Measurements from ENCODE around the gene LRFN2. TPM values are rescaled to one million over a fixed set of nuclear protein-coding genes. Genes with fewer than 3 reads are reported as not detected.

The LRFN2 gene
- total and polyA plus RNA-seq, 2 donors = 0.11 to 0.38 TPM

GRCh38 chr6:40489798-40490197 is 97.4 kb downstream of the LRFN2 start:
- Histone ChIP-seq H3K4me3 (ENCODE audit: low read length in 2 of 2) (no peak overlapping the region), H3K27me3 (ENCODE audit: control insufficient read depth in 2 of 2, insufficient read depth in 1 of 2, low read length in 1 of 2) (peaks cover 0 to 2% of the 10 kb centered on the region in 2 donors), H3K4me1 (ENCODE audit: control insufficient read depth in 2 of 2, insufficient read depth in 2 of 2, low read length in 2 of 2) (no peaks in the 10 kb centered on the region), H3K27ac (ENCODE audit: low read depth in 1 of 2, low read length in 1 of 2) (no peak overlapping the region), H3K36me3 (ENCODE audit: control insufficient read depth in 2 of 2, insufficient read depth in 2 of 2, low read length in 1 of 2) (no peaks in the 10 kb centered on the region), H3K9me3 (ENCODE audit: control insufficient read depth in 2 of 2, insufficient read depth in 1 of 2, low read length in 1 of 2) (no peaks in the 10 kb centered on the region)
- no peak for DNase-seq (ENCODE audit: low read depth in 6 of 9, low spot score in 9 of 9)
- 90% methylated on average over 9 of the region's 9 CpGs for WGBS

DNA sequence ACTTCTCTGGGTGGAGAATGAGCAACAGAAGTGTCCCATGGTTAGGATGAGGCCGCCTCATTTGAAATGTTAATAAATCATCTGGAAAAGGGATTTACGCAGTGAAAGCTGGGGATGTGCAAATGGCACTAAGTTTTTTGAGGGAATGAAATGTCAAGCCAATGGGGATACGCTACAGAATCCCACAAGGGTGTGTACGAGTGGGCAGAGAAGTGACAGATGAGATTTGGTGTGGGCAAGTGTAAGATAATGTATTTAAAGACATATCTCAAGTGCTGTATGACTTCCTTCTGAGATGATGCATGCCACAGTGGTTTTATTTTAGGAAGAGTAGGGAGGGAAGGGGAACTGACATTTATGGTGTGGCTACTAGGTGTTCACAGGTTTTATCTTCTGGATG is 100.6 kb downstream of the LRFN2 start:
- H3K9me3 ChIP-seq (ENCODE audit: control insufficient read depth in 2 of 2, insufficient read depth in 1 of 2, low read length in 1 of 2) = no peaks in the 10 kb centered on the region
- no peaks in the 10 kb centered on the region for H3K36me3 ChIP-seq (ENCODE audit: control insufficient read depth in 2 of 2, insufficient read depth in 2 of 2, low read length in 1 of 2)
- no peak for DNase-seq (ENCODE audit: low read depth in 6 of 9, low spot score in 9 of 9)
- H3K4me1 ChIP-seq (ENCODE audit: control insufficient read depth in 2 of 2, insufficient read depth in 2 of 2, low read length in 2 of 2) = peaks cover 0 to 2% of the 10 kb centered on the region in 2 donors
- WGBS = 91% methylated on average over 4 of the region's 4 CpGs
- H3K27ac ChIP-seq (ENCODE audit: low read depth in 1 of 2, low read length in 1 of 2) = no peak overlapping the region
- H3K27me3 ChIP-seq (ENCODE audit: control insufficient read depth in 2 of 2, insufficient read depth in 1 of 2, low read length in 1 of 2) = no peaks in the 10 kb centered on the region
- H3K4me3 ChIP-seq (ENCODE audit: low read length in 2 of 2) = no peak overlapping the region

- no peaks in the 10 kb centered on the region for H3K27me3 ChIP-seq (ENCODE audit: control insufficient read depth in 2 of 2, insufficient read depth in 1 of 2, low read length in 1 of 2)
- H3K4me3 ChIP-seq (ENCODE audit: low read length in 2 of 2) = no peak overlapping the region
- no peaks in the 10 kb centered on the region for H3K36me3 ChIP-seq (ENCODE audit: control insufficient read depth in 2 of 2, insufficient read depth in 2 of 2, low read length in 1 of 2)
- DNase-seq (ENCODE audit: low read depth in 6 of 9, low spot score in 9 of 9) = no peak
- H3K27ac ChIP-seq (ENCODE audit: low read depth in 1 of 2, low read length in 1 of 2) = no peak overlapping the region
- peaks cover 0 to 2% of the 10 kb centered on the region in 2 donors for H3K4me1 ChIP-seq (ENCODE audit: control insufficient read depth in 2 of 2, insufficient read depth in 2 of 2, low read length in 2 of 2)
- no peaks in the 10 kb centered on the region for H3K9me3 ChIP-seq (ENCODE audit: control insufficient read depth in 2 of 2, insufficient read depth in 1 of 2, low read length in 1 of 2)
- WGBS = 95% methylated on average over 2 of the region's 2 CpGs
These were observed 101.4 kb downstream of the LRFN2 start for GRCh38 chr6:40485795-40486194.

DNA sequence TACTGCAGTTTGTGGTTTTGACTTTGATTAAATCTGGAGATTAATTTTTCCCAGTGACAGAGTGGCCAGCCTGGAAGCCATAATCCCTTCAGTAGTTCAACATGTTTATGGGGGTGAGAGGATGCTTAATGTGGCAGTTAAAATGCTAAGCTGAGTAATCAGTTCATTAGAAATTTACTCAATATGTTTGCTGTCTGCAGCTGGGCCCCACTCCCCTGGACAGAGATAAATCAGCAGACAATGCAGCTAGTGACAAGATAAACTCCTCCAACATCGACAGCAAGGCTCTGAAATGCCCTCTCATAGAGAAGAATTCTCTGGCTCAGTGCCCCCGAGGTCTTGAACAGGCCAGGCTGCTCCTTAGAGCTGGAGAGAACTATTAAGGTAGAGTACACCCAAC is 101.9 kb downstream of the LRFN2 start:
- no peak overlapping the region for H3K4me3 ChIP-seq (ENCODE audit: low read length in 2 of 2)
- no peak overlapping the region for H3K27ac ChIP-seq (ENCODE audit: low read depth in 1 of 2, low read length in 1 of 2)
- no peak for DNase-seq (ENCODE audit: low read depth in 6 of 9, low spot score in 9 of 9)
- H3K9me3 ChIP-seq (ENCODE audit: control insufficient read depth in 2 of 2, insufficient read depth in 1 of 2, low read length in 1 of 2) = no peaks in the 10 kb centered on the region
- H3K36me3 ChIP-seq (ENCODE audit: control insufficient read depth in 2 of 2, insufficient read depth in 2 of 2, low read length in 1 of 2) = no peaks in the 10 kb centered on the region
- 62% methylated on average over 2 of the region's 2 CpGs for WGBS
- peaks cover 0 to 2% of the 10 kb centered on the region in 2 donors for H3K4me1 ChIP-seq (ENCODE audit: control insufficient read depth in 2 of 2, insufficient read depth in 2 of 2, low read length in 2 of 2)
- H3K27me3 ChIP-seq (ENCODE audit: control insufficient read depth in 2 of 2, insufficient read depth in 1 of 2, low read length in 1 of 2) = no peaks in the 10 kb centered on the region

DNA sequence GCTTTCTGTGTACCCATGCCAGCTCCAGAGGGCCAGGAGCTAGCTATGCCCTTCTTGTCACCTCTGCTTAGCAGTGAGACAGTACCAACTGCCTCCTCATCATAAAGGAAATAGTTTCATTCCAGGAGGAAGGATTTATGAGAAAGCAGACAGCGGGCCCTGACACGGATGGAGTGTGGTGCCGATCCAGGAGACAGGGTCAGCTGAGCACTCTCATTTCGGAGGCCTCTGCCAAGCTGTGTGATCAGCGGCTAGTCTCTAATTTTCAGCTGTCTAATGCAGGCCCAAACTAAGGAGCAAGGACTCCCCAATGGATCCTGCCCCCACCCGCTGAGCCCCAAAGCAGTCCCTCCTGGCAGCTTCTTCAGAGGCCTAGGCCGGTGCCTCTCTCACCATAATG is 103.1 kb downstream of the LRFN2 start:
- Histone ChIP-seq H3K27ac (ENCODE audit: low read depth in 1 of 2, low read length in 1 of 2) (no peak overlapping the region), H3K27me3 (ENCODE audit: control insufficient read depth in 2 of 2, insufficient read depth in 1 of 2, low read length in 1 of 2) (no peaks in the 10 kb centered on the region), H3K4me3 (ENCODE audit: low read length in 2 of 2) (no peak overlapping the region), H3K36me3 (ENCODE audit: control insufficient read depth in 2 of 2, insufficient read depth in 2 of 2, low read length in 1 of 2) (no peaks in the 10 kb centered on the region), H3K9me3 (ENCODE audit: control insufficient read depth in 2 of 2, insufficient read depth in 1 of 2, low read length in 1 of 2) (no peaks in the 10 kb centered on the region), H3K4me1 (ENCODE audit: control insufficient read depth in 2 of 2, insufficient read depth in 2 of 2, low read length in 2 of 2) (peaks cover 0 to 2% of the 10 kb centered on the region in 2 donors)
- no peak for DNase-seq (ENCODE audit: low read depth in 6 of 9, low spot score in 9 of 9)
- WGBS = 95% methylated on average over 7 of the region's 7 CpGs

GRCh38 chr6:40482532-40482931 is 104.6 kb downstream of the LRFN2 start:
- Histone ChIP-seq H3K36me3 (ENCODE audit: control insufficient read depth in 2 of 2, insufficient read depth in 2 of 2, low read length in 1 of 2) (no peaks in the 10 kb centered on the region), H3K9me3 (ENCODE audit: control insufficient read depth in 2 of 2, insufficient read depth in 1 of 2, low read length in 1 of 2) (no peaks in the 10 kb centered on the region), H3K27ac (ENCODE audit: low read depth in 1 of 2, low read length in 1 of 2) (no peak overlapping the region), H3K27me3 (ENCODE audit: control insufficient read depth in 2 of 2, insufficient read depth in 1 of 2, low read length in 1 of 2) (peaks cover 0 to 5% of the 10 kb centered on the region in 2 donors), H3K4me3 (ENCODE audit: low read length in 2 of 2) (no peak overlapping the region), H3K4me1 (ENCODE audit: control insufficient read depth in 2 of 2, insufficient read depth in 2 of 2, low read length in 2 of 2) (peaks cover 0 to 2% of the 10 kb centered on the region in 2 donors)
- WGBS = 82% methylated on average over 7 of the region's 7 CpGs
- peak in 3 of 9 donors; percentile 5 to 10 (median 9) for DNase-seq (ENCODE audit: low read depth in 6 of 9, low spot score in 9 of 9)

DNA sequence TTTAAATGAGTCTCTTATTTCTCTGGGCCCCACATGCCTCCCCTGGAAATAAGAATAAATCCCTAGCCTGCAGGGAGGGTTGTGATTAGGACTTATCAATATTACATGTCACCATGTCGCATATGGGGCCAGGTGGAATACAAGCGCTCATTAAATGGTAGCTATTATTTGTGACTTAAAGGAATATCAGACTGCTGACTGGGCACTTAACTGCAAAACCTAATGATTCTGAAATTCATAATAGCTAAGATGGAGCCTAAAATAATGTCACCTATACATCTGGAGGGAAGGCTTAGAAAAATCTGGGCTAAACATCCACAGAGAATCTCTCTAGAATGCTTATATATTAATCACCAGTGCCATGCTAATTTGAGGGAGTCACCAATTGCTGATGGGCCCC is 106.5 kb downstream of the LRFN2 start:
- Histone ChIP-seq H3K36me3 (ENCODE audit: control insufficient read depth in 2 of 2, insufficient read depth in 2 of 2, low read length in 1 of 2) (no peaks in the 10 kb centered on the region), H3K27ac (ENCODE audit: low read depth in 1 of 2, low read length in 1 of 2) (no peak overlapping the region), H3K27me3 (ENCODE audit: control insufficient read depth in 2 of 2, insufficient read depth in 1 of 2, low read length in 1 of 2) (peaks cover 0 to 8% of the 10 kb centered on the region in 2 donors), H3K9me3 (ENCODE audit: control insufficient read depth in 2 of 2, insufficient read depth in 1 of 2, low read length in 1 of 2) (no peaks in the 10 kb centered on the region), H3K4me3 (ENCODE audit: low read length in 2 of 2) (no peak overlapping the region), H3K4me1 (ENCODE audit: control insufficient read depth in 2 of 2, insufficient read depth in 2 of 2, low read length in 2 of 2) (peaks cover 0 to 2% of the 10 kb centered on the region in 2 donors)
- no peak for DNase-seq (ENCODE audit: low read depth in 6 of 9, low spot score in 9 of 9)
- WGBS = 96% methylated on average over 2 of the region's 2 CpGs

DNA sequence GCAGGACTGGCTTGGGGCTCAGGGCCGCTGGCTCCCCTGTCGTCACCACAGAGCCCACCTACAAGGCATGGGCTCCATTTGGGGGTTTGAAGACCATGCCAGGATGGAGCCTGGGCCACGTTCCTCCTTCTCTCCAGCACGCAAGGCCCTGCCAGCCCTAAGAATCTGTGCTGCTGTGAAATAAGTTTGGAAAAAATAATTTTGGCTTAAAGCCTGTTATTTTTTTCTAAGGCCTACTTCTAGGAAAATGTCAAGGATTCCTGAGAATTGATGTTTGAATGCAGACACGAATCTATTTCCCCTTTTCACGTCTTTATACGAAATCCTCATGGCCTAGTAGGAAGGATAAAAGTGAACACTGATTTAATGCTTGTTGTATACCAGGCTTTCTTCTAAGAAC is 107.5 kb downstream of the LRFN2 start:
- H3K4me1 ChIP-seq (ENCODE audit: control insufficient read depth in 2 of 2, insufficient read depth in 2 of 2, low read length in 2 of 2) = peaks cover 0 to 2% of the 10 kb centered on the region in 2 donors
- no peak for DNase-seq (ENCODE audit: low read depth in 6 of 9, low spot score in 9 of 9)
- H3K9me3 ChIP-seq (ENCODE audit: control insufficient read depth in 2 of 2, insufficient read depth in 1 of 2, low read length in 1 of 2) = no peaks in the 10 kb centered on the region
- no peak overlapping the region for H3K4me3 ChIP-seq (ENCODE audit: low read length in 2 of 2)
- no peak overlapping the region for H3K27ac ChIP-seq (ENCODE audit: low read depth in 1 of 2, low read length in 1 of 2)
- 74% methylated on average over 7 of the region's 7 CpGs for WGBS
- peaks cover 0 to 8% of the 10 kb centered on the region in 2 donors for H3K27me3 ChIP-seq (ENCODE audit: control insufficient read depth in 2 of 2, insufficient read depth in 1 of 2, low read length in 1 of 2)
- no peaks in the 10 kb centered on the region for H3K36me3 ChIP-seq (ENCODE audit: control insufficient read depth in 2 of 2, insufficient read depth in 2 of 2, low read length in 1 of 2)

DNA sequence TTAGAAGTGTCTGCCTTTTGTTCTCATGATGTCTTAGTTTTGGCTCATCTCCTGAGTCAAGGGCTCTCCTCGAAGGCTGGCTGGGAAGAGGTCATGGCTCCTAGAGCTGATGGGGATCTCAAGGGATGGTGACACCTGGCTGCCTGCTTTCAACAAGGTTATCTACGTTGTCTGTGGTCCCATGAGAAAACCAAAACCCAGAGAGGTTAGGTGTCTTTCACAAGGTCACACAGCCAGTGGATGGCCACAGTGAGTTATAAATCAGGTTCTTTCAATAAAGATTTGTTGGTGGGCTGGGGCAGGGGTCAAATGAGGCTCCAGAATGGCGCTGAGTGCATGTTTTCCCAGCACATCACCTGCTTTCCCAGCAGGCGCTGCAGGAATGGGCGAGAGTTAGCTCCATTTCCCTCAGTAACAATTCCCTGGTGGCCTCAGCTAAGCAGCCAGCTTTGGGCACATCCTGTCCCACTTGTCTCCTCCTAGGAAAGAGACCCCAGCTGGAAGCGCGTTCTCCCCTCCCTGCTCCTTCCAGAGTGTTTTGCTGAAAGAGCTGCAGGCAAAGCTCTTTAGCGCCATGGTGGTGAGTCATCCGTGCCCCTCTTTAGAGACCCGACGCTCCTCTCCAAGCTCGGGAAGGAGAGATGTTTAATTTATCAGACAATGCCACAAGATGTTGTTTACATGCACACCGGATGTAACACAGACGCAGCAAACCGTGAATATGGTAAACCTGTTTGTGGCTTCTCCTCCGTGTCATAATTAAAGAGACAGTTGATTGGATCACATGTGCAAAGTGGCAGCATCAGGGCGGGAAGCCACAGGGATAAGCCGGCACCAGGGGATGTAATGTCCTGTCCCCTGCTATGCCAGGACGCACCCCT is 109.7 kb downstream of the LRFN2 start:
- no peak overlapping the region for H3K4me3 ChIP-seq (ENCODE audit: low read length in 2 of 2)

More for the DNA sequence above, 109.7 kb downstream of the LRFN2 start:
- peaks cover 0 to under 1% of the 10 kb centered on the region in 2 donors for H3K4me1 ChIP-seq (ENCODE audit: control insufficient read depth in 2 of 2, insufficient read depth in 2 of 2, low read length in 2 of 2)
- H3K36me3 ChIP-seq (ENCODE audit: control insufficient read depth in 2 of 2, insufficient read depth in 2 of 2, low read length in 1 of 2) = no peaks in the 10 kb centered on the region
- no peak overlapping the region for H3K27ac ChIP-seq (ENCODE audit: low read depth in 1 of 2, low read length in 1 of 2)
- peak in 3 of 9 donors; percentile 4 to 24 (median 13) for DNase-seq (ENCODE audit: low read depth in 6 of 9, low spot score in 9 of 9)
- peaks cover 0 to 8% of the 10 kb centered on the region in 2 donors for H3K27me3 ChIP-seq (ENCODE audit: control insufficient read depth in 2 of 2, insufficient read depth in 1 of 2, low read length in 1 of 2)
- no peaks in the 10 kb centered on the region for H3K9me3 ChIP-seq (ENCODE audit: control insufficient read depth in 2 of 2, insufficient read depth in 1 of 2, low read length in 1 of 2)
- WGBS = 60% methylated on average over 19 of the region's 19 CpGs
